GM12878 (cell line): Measurements from ENCODE around the gene CLCN2. TPM values are rescaled to one million over a fixed set of nuclear protein-coding genes. Genes with fewer than 3 reads are reported as not detected.

Source experiments
- ATAC-seq: fragments of 200-7000 bp; cut with Tn5 transposase; 3 replicates; pipeline ENCODE4 v1.9.1; 2020; ENCODE audit warnings: mild to moderate bottlenecking, moderate library complexity
- BruUV-seq: library from RNA; stranded (reverse); fragments of 400-500 nt; replicated peaks from 2 replicates; lab custom pipeline; 2021; lab: Mats Ljungman, UMichigan
- CTCF ChIA-PET: fragments of 300-600 bp; sonication (Branson Sonifier 250); formaldehyde crosslinking; extraction: SDS; loops from one replicate; lab custom pipeline; 2021; ENCODE audit warnings: inconsistent platforms; lab: Yijun Ruan, JAX
- POLR2A ChIA-PET: fragments of 350-600 bp; formaldehyde crosslinking; extraction: SDS; loops from one replicate; lab custom pipeline; 2021; ENCODE audit warnings: inconsistent platforms; lab: Charles Lee
- RAD21 ChIA-PET: fragments of 300-600 bp; sonication (Branson Sonifier 250); formaldehyde crosslinking; loops from one replicate; lab custom pipeline; 2023; ENCODE audit warnings: antibody characterized with exemption; ENCODE audit not compliant: unreplicated experiment; lab: Charles Lee
- SMC1A ChIA-PET: fragments of 300-600 bp; sonication (Branson Sonifier 250); formaldehyde crosslinking; loops from one replicate; lab custom pipeline; 2023; ENCODE audit not compliant: unreplicated experiment, uncharacterized antibody; lab: Charles Lee
- DNase-seq: peaks from one replicate; pipeline ENCODE4 v3.0.0-alpha.2; 2011; ENCODE audit warnings: low read depth, low spot score
- FAIRE-seq: peaks from 3 replicates; lab custom pipeline; 2011; peaks lifted over from hg19 to GRCh38; lab: Jason Lieb, UNC
- H2AFZ ChIP-seq: 2 replicates; pipeline ENCODE4 v1.6.0; 2011; ENCODE audit warnings: low read depth, low read length, control low read depth; ENCODE audit not compliant: control insufficient read depth
- H3K27ac ChIP-seq: 2 replicates; pipeline ENCODE4 v1.5.1; 2011; ENCODE audit warnings: control low read depth; ENCODE audit not compliant: control insufficient read depth, insufficient read depth
- H3K27me3 ChIP-seq, 2 experiments: replicated peaks in 1 of 2; 2 replicates each; pipeline versions ENCODE4 v1.6.0 to v1.6.1; 2011; ENCODE audit warnings: low read length in 1 of 2; ENCODE audit not compliant: control insufficient read depth in 2 of 2, insufficient read depth in 2 of 2
- H3K36me3 ChIP-seq, 2 experiments: 2 replicates each; pipeline ENCODE4 v1.5.1; 2011; ENCODE audit warnings: low read length in 1 of 2; ENCODE audit not compliant: control insufficient read depth in 2 of 2, insufficient read depth in 2 of 2
- H3K4me1 ChIP-seq: 2 replicates; pipeline ENCODE4 v1.6.1; 2011; ENCODE audit warnings: mild to moderate bottlenecking, low read length, moderate library complexity, mixed read lengths; ENCODE audit not compliant: control insufficient read depth, insufficient read depth
- H3K4me2 ChIP-seq: 2 replicates; pipeline ENCODE4 v1.6.0; 2011; ENCODE audit warnings: control low read depth; ENCODE audit not compliant: control insufficient read depth, insufficient read depth
- H3K4me3 ChIP-seq: fragments of 200-600 bp; sonication (generic); 2 replicates; pipeline ENCODE4 v1.5.1; 2016
- H3K79me2 ChIP-seq: 2 replicates; pipeline ENCODE4 v1.6.0; 2011; ENCODE audit warnings: low read length; ENCODE audit not compliant: control insufficient read depth, insufficient read depth
- H3K9ac ChIP-seq: 2 replicates; pipeline ENCODE4 v1.8.0; 2011; ENCODE audit warnings: low read length, control low read depth, mixed read lengths; ENCODE audit not compliant: control insufficient read depth, insufficient read depth
- H3K9me3 ChIP-seq: replicated peaks from 3 replicates; pipeline ENCODE4 v1.5.1; 2011; ENCODE audit warnings: mild to moderate bottlenecking, low read length; ENCODE audit not compliant: control insufficient read depth, insufficient read depth
- H4K20me1 ChIP-seq: 2 replicates; pipeline ENCODE4 v1.6.0; 2011; ENCODE audit not compliant: control insufficient read depth, insufficient read depth
- CBFB ChIP-seq: IDR thresholded peaks from 2 replicates; pipeline ENCODE4 v1.6.1; 2016; ENCODE audit warnings: antibody characterized with exemption, low read depth
- CHD2 ChIP-seq: IDR thresholded peaks from 2 replicates; pipeline ENCODE4 v1.6.1; 2011; ENCODE audit warnings: low read depth, low read length, improper control_type of control experiment, borderline replicate concordance
- DPF2 ChIP-seq: fragments of 450-650 bp; IDR thresholded peaks from 2 replicates; pipeline ENCODE4 v1.6.1; 2017; ENCODE audit warnings: mild to moderate bottlenecking
- IKZF1 ChIP-seq: fragments of 450-650 bp; conservative IDR thresholded peaks from 2 replicates; pipeline ENCODE4 v1.6.1; 2017; ENCODE audit warnings: antibody characterized with exemption, mild to moderate bottlenecking
- POLR2AphosphoS5 ChIP-seq: IDR thresholded peaks from 2 replicates; pipeline ENCODE4 v1.6.1; 2011; ENCODE audit warnings: mild to moderate bottlenecking, low read length, inconsistent platforms
- SMAD5 ChIP-seq: IDR thresholded peaks from 2 replicates; pipeline ENCODE4 v1.6.1; 2016; ENCODE audit warnings: antibody characterized with exemption, low read depth
- ZNF24 ChIP-seq: fragments of 450-650 bp; IDR thresholded peaks from 2 replicates; pipeline ENCODE4 v1.6.1; 2017; ENCODE audit warnings: antibody characterized with exemption, mild to moderate bottlenecking
- ZNF274 ChIP-seq: IDR thresholded peaks from one replicate; pipeline ENCODE4 v1.8.0; 2011; ENCODE audit not compliant: insufficient read length, insufficient read depth
- WGBS: methylation state at CpG from one replicate; pipeline ENCODE4 v1.1.6; 2016; ENCODE audit warnings: low lambda C conversion rate; ENCODE audit not compliant: insufficient replicate concordance, insufficient coverage; ENCODE audit errors: missing lambda C conversion rate; 5-methylcytosine and 5-hydroxymethylcytosine counted together
- in situ Hi-C: fragments of 300-500 bp; cut with MboI; formaldehyde crosslinking; loops from 9 replicates; pipeline ENCODE4 v1.14.3; 2018; ENCODE audit warnings: mixed read lengths
- intact Hi-C: fragments of 100-400 bp; cut with micrococcal nuclease; formaldehyde crosslinking; loops from one replicate; pipeline ENCODE4 v1.14.2; 2022; ENCODE audit not compliant: unreplicated experiment
- polyA plus RNA-seq, 11 experiments: library from polyadenylated mRNA; depleted of rRNA in 4 of 11; unstranded in 6 of 11; stranded (reverse) in 5 of 11; fragments of >200 nt; fragmentation: Nextera tagmentation in 4 of 11; fragmentation: Illumina TruSeq in 1 of 11; extraction: Ambion mirVana in 4 of 11; extraction: Trizol in 1 of 11; gene quantifications; 1 replicate in 1 of 11; 2 replicates in 10 of 11; pipeline versions ENCODE4 v1.2.1 to v1.2.3, GENCODE V29; 2011 to 2016; ENCODE audit warnings: inconsistent platforms in 2 of 11, missing spikeins in 2 of 11, low read depth in 1 of 11
- total RNA-seq, 4 experiments: library from RNA; depleted of rRNA in 3 of 4; stranded (reverse); fragments of >200 nt in 3 of 4; fragmentation: Illumina TruSeq in 1 of 4; extraction: Trizol in 1 of 4; gene quantifications; 2 replicates each; pipeline versions ENCODE4 v1.2.1 to v1.2.3, GENCODE V29; 2013 to 2021
- TF ChIP-seq, protein P1 (sequence below): fragments of 450-650 bp; IDR thresholded peaks from 2 replicates; pipeline ENCODE4 v1.6.1; 2017; ENCODE audit warnings: antibody characterized with exemption, mild to moderate bottlenecking, moderate library complexity
- TF ChIP-seq, protein P2 (sequence below): fragments of 450-650 bp; IDR thresholded peaks from 2 replicates; pipeline ENCODE4 v1.6.1; 2016; ENCODE audit warnings: mild to moderate bottlenecking, moderate library complexity, borderline replicate concordance
- TF ChIP-seq, protein P3 (sequence below): fragments of 450-650 bp; formaldehyde crosslinking; IDR thresholded peaks from 2 replicates; pipeline ENCODE4 v1.4.0; 2022; ENCODE audit warnings: mild to moderate bottlenecking, moderate library complexity
- TF ChIP-seq, protein P4 (sequence below): IDR thresholded peaks from 2 replicates; pipeline ENCODE4 v1.6.1; 2011; ENCODE audit warnings: borderline replicate concordance, low read depth, mild to moderate bottlenecking, moderate library complexity, mixed read lengths, low read length; ENCODE audit not compliant: insufficient read depth; ENCODE audit errors: extremely low read length

The CLCN2 gene
- total and polyA plus RNA-seq, 10 of the 15 experiments (the other 5 are each of a cell fraction or from before 2014, with no cell fraction given): 0.13 to 2.6 (median 0.85) TPM; not detected in 1

DNA sequence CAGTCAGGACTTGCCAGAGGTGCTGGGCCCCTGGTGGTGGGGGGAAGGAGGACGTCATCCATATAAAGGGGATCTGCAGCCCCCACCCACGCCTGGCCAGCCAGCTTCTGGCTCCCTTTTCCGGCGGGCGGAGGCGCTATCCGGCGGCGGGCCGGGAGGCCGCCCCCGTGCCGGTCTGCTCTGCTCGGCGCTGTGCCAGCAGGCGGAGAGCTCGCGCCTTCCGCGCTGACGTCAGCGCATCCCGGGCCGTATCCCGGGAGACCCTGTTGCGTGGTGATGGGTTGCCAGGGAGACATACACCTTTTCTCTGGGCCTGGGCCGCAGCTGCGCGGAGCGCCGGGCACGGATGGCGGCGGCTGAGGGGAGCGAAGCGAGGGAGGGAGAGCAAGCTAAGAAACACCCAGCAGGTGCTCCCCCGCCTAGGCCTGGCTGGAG is 22.9 kb downstream of the CLCN2 start (continued):
- TF ChIP-seq, protein P1, sequence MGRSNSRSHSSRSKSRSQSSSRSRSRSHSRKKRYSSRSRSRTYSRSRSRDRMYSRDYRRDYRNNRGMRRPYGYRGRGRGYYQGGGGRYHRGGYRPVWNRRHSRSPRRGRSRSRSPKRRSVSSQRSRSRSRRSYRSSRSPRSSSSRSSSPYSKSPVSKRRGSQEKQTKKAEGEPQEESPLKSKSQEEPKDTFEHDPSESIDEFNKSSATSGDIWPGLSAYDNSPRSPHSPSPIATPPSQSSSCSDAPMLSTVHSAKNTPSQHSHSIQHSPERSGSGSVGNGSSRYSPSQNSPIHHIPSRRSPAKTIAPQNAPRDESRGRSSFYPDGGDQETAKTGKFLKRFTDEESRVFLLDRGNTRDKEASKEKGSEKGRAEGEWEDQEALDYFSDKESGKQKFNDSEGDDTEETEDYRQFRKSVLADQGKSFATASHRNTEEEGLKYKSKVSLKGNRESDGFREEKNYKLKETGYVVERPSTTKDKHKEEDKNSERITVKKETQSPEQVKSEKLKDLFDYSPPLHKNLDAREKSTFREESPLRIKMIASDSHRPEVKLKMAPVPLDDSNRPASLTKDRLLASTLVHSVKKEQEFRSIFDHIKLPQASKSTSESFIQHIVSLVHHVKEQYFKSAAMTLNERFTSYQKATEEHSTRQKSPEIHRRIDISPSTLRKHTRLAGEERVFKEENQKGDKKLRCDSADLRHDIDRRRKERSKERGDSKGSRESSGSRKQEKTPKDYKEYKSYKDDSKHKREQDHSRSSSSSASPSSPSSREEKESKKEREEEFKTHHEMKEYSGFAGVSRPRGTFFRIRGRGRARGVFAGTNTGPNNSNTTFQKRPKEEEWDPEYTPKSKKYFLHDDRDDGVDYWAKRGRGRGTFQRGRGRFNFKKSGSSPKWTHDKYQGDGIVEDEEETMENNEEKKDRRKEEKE: no peak

DNA sequence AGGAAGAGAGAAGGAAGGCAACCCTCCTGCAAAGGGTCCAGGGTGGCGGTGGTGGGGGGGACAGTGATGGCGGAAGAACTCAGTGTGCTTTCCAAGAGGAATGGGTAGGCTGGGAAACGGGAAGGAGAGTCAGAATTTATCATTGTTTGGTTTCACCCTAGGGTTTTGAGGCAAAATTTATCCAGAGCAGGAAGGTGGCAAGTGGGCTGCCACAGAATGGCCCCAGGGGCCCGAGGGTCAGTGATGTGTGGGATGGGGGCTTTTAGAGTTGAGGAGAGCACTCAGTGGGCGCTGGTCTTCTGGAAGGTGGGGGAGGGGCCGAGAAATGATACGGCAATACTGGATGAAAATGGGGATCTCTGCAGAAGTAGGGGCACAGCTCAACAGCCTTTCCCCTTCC is 23.4 kb downstream of the CLCN2 start:
- H3K79me2 ChIP-seq: no peaks in the 10 kb centered on the region
- no TSS peak for BruUV-seq
- FAIRE-seq (no peak), ATAC-seq (no peak), DNase-seq (no peak)
- H3K4me3 ChIP-seq: no peak overlapping the region
- ChIA-PET CTCF (interaction anchor here (1.2 kb wide), 1 partner anchor 17 kb away, joined by 6 read pairs; no protein-coding TSS in a partner anchor), POLR2A (no interaction called here), RAD21 (no interaction called here), SMC1A (no interaction called here)
- no peak overlapping the region for H3K27ac ChIP-seq
- no peak overlapping the region for H3K4me2 ChIP-seq
- H3K36me3 ChIP-seq: peaks cover 7 to 9% of the 10 kb centered on the region in 2 experiments
- intact Hi-C loops: no loop called here
- no peak overlapping the region for H3K9ac ChIP-seq
- peaks cover 11% of the 10 kb centered on the region for H3K4me1 ChIP-seq
- in situ Hi-C loops: no loop called here
- no peak overlapping the region for H2AFZ ChIP-seq
- no peaks in the 10 kb centered on the region for H3K9me3 ChIP-seq
- H4K20me1 ChIP-seq: peaks cover 2% of the 10 kb centered on the region
- H3K27me3 ChIP-seq: no peaks in the 10 kb centered on the region
- 54% methylated on average over 7 of the region's 7 CpGs for whole genome bisulfite sequencing
- no peak for TF ChIP-seq CHD2
- no peak for TF ChIP-seq ZNF274
- TF ChIP-seq SMAD5: no peak
- no peak for TF ChIP-seq DPF2
- TF ChIP-seq, protein P2, sequence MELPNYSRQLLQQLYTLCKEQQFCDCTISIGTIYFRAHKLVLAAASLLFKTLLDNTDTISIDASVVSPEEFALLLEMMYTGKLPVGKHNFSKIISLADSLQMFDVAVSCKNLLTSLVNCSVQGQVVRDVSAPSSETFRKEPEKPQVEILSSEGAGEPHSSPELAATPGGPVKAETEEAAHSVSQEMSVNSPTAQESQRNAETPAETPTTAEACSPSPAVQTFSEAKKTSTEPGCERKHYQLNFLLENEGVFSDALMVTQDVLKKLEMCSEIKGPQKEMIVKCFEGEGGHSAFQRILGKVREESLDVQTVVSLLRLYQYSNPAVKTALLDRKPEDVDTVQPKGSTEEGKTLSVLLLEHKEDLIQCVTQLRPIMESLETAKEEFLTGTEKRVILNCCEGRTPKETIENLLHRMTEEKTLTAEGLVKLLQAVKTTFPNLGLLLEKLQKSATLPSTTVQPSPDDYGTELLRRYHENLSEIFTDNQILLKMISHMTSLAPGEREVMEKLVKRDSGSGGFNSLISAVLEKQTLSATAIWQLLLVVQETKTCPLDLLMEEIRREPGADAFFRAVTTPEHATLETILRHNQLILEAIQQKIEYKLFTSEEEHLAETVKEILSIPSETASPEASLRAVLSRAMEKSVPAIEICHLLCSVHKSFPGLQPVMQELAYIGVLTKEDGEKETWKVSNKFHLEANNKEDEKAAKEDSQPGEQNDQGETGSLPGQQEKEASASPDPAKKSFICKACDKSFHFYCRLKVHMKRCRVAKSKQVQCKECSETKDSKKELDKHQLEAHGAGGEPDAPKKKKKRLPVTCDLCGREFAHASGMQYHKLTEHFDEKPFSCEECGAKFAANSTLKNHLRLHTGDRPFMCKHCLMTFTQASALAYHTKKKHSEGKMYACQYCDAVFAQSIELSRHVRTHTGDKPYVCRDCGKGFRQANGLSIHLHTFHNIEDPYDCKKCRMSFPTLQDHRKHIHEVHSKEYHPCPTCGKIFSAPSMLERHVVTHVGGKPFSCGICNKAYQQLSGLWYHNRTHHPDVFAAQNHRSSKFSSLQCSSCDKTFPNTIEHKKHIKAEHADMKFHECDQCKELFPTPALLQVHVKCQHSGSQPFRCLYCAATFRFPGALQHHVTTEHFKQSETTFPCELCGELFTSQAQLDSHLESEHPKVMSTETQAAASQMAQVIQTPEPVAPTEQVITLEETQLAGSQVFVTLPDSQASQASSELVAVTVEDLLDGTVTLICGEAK: no peak
- no peak for TF ChIP-seq POLR2AphosphoS5
- TF ChIP-seq ZNF24: no peak
- TF ChIP-seq CBFB: no peak
- TF ChIP-seq, protein P3, sequence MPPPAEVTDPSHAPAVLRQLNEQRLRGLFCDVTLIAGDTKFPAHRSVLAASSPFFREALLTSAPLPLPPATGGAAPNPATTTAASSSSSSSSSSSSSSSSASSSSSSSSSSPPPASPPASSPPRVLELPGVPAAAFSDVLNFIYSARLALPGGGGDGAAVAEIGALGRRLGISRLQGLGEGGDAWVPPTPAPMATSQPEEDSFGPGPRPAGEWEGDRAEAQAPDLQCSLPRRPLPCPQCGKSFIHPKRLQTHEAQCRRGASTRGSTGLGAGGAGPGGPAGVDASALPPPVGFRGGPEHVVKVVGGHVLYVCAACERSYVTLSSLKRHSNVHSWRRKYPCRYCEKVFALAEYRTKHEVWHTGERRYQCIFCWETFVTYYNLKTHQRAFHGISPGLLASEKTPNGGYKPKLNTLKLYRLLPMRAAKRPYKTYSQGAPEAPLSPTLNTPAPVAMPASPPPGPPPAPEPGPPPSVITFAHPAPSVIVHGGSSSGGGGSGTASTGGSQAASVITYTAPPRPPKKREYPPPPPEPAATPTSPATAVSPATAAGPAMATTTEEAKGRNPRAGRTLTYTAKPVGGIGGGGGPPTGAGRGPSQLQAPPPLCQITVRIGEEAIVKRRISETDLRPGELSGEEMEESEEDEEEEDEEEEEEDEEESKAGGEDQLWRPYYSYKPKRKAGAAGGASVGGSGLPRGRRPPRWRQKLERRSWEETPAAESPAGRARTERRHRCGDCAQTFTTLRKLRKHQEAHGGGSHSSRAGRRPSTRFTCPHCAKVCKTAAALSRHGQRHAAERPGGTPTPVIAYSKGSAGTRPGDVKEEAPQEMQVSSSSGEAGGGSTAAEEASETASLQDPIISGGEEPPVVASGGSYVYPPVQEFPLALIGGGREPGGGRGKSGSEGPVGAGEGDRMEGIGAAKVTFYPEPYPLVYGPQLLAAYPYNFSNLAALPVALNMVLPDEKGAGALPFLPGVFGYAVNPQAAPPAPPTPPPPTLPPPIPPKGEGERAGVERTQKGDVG (CRISPR knock-in tag): no peak
- TF ChIP-seq IKZF1: no peak
- TF ChIP-seq, protein P4, sequence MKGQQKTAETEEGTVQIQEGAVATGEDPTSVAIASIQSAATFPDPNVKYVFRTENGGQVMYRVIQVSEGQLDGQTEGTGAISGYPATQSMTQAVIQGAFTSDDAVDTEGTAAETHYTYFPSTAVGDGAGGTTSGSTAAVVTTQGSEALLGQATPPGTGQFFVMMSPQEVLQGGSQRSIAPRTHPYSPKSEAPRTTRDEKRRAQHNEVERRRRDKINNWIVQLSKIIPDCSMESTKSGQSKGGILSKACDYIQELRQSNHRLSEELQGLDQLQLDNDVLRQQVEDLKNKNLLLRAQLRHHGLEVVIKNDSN: no peak
